ENCODE measurements around the gene ANKRD63. TPM values are rescaled to one million over a fixed set of nuclear protein-coding genes. Genes with fewer than 3 reads are reported as not detected.
A peak's percentile ranks its signal among the peaks of the same experiment; 100 is the strongest.

ANKRD63 gene
- total and polyA plus RNA-seq, 2 of the 13 experiments (the other 11 are each of a cell fraction or from before 2014, with no cell fraction given) = not detected

GRCh38 chr15:40279437-40280141 is 3.3 kb downstream of the ANKRD63 start (continued):
- TF ChIP-seq ZNF639 (CRISPR knock-in tag; conservative IDR thresholded peaks at IDR 0.05) (no peak), ZNF788 (CRISPR knock-in tag; IDR thresholded peaks at IDR 0.05; ENCODE audit: borderline replicate concordance) (peak; percentile 55; the same call in 1 of the 2 replicates), ZNF644 (CRISPR knock-in tag; IDR thresholded peaks at IDR 0.05; ENCODE audit: low read depth) (no peak), SMC3 (IDR thresholded peaks at IDR 0.05; ENCODE audit: low read length) (no peak), FOXJ3 (CRISPR knock-in tag; IDR thresholded peaks at IDR 0.05; ENCODE audit: borderline replicate concordance) (no peak), ZMYM4 (CRISPR knock-in tag; IDR thresholded peaks at IDR 0.05) (no peak), FOXA3 (CRISPR knock-in tag; IDR thresholded peaks at IDR 0.05) (no peak), TCF7 (IDR thresholded peaks at IDR 0.05; ENCODE audit: low read depth) (no peak), ZNF337 (CRISPR knock-in tag; IDR thresholded peaks at IDR 0.05; ENCODE audit: borderline replicate concordance, low read depth) (no peak), IRF2 (CRISPR knock-in tag; IDR thresholded peaks at IDR 0.05) (no peak), ZBTB8A (CRISPR knock-in tag; IDR thresholded peaks at IDR 0.05; ENCODE audit: borderline replicate concordance, low read depth) (no peak), ZFYVE20 (CRISPR knock-in tag; IDR thresholded peaks at IDR 0.05; ENCODE audit: borderline replicate concordance, low read depth) (no peak), ZSCAN30 (CRISPR knock-in tag; IDR thresholded peaks at IDR 0.05) (no peak), AHR (CRISPR knock-in tag; IDR thresholded peaks at IDR 0.05) (no peak; the same call in 1 of the 2 replicates), MATR3 (CRISPR knock-in tag; IDR thresholded peaks at IDR 0.05) (no peak), RORA (CRISPR knock-in tag; IDR thresholded peaks at IDR 0.05) (no peak), CC2D1A (CRISPR knock-in tag; IDR thresholded peaks at IDR 0.05) (no peak), XBP1 (CRISPR knock-in tag; IDR thresholded peaks at IDR 0.05) (no peak), ZNF10 (CRISPR knock-in tag; IDR thresholded peaks at IDR 0.05; ENCODE audit: borderline replicate concordance, low read depth) (no peak), ZBTB20 (CRISPR knock-in tag; IDR thresholded peaks at IDR 0.05; ENCODE audit: borderline replicate concordance, low read depth) (no peak), KDM3A (CRISPR knock-in tag; IDR thresholded peaks at IDR 0.05; ENCODE audit: low read depth) (0 out of 2 replicates have a peak, but pooled peaks have one; percentile 36), TEAD3 (CRISPR knock-in tag; optimal IDR thresholded peaks at IDR 0.05; ENCODE audit: borderline replicate concordance) (peak; percentile 32), MZF1 (CRISPR knock-in tag; IDR thresholded peaks at IDR 0.05; ENCODE audit: borderline replicate concordance) (no peak), ZNF232 (CRISPR knock-in tag; IDR thresholded peaks at IDR 0.05; ENCODE audit: borderline replicate concordance) (no peak), ATF6 (CRISPR knock-in tag; conservative IDR thresholded peaks at IDR 0.05) (no peak), ZFP36L2 (CRISPR knock-in tag; IDR thresholded peaks at IDR 0.05) (no peak), SMAD1 (CRISPR knock-in tag; IDR thresholded peaks at IDR 0.05; ENCODE audit: borderline replicate concordance, low read depth) (no peak; the same call in 1 of the 2 replicates), ZNF441 (CRISPR knock-in tag; IDR thresholded peaks at IDR 0.05; ENCODE audit: borderline replicate concordance) (no peak), ZNF83 (CRISPR knock-in tag; IDR thresholded peaks at IDR 0.05; ENCODE audit: borderline replicate concordance) (no peak)
